WTC11 (cell line): Measurements from ENCODE around the gene ACRBP. TPM values are rescaled to one million over a fixed set of nuclear protein-coding genes. Genes with fewer than 3 reads are reported as not detected.

Experiments
- ATAC-seq: fragments of 200-7000 bp; cut with Tn5 transposase; 2 replicates; pipeline ENCODE4 v1.10.0; 2021; ENCODE audit warnings: mild to moderate bottlenecking, moderate library complexity
- CTCF ChIA-PET: fragments of 300-600 bp; sonication (Branson Sonifier 250); formaldehyde crosslinking; loops from one replicate; lab custom pipeline; 2021; ENCODE audit warnings: antibody characterized with exemption; lab: Charles Lee
- POLR2A ChIA-PET: fragments of 350-600 bp; sonication (Branson Sonifier 250); formaldehyde crosslinking; loops from one replicate; lab custom pipeline; 2021; ENCODE audit warnings: antibody characterized with exemption; lab: Charles Lee
- DNase-seq: peaks from one replicate; pipeline ENCODE4 v3.0.0; 2021; ENCODE audit warnings: low spot score
- H3K27ac Mint-ChIP-seq: 2 replicates; pipeline ENCODE4 v1.8.0; 2021; ENCODE audit warnings: mixed read lengths
- H3K27me3 Mint-ChIP-seq: 2 replicates; pipeline ENCODE4 v1.8.0; 2021; ENCODE audit warnings: low read depth, mild to moderate bottlenecking, moderate library complexity, mixed read lengths
- H3K36me3 Mint-ChIP-seq: 2 replicates; pipeline ENCODE4 v1.8.0; 2021; ENCODE audit warnings: mixed read lengths
- H3K4me1 Mint-ChIP-seq: 2 replicates; pipeline ENCODE4 v1.8.0; 2022; ENCODE audit warnings: mixed read lengths
- H3K4me3 Mint-ChIP-seq: 2 replicates; pipeline ENCODE4 v1.8.0; 2021; ENCODE audit warnings: mild to moderate bottlenecking, moderate library complexity, mixed read lengths
- H3K9me3 Mint-ChIP-seq: 2 replicates; pipeline ENCODE4 v1.8.0; 2021; ENCODE audit warnings: mixed read lengths
- ARID4B ChIP-seq: sonication (generic); formaldehyde crosslinking; IDR thresholded peaks from 2 replicates; pipeline ENCODE4 v1.8.0; 2023; ENCODE audit warnings: missing genetic modification reagents, mild to moderate bottlenecking, borderline replicate concordance
- ATF1 ChIP-seq: sonication (generic); formaldehyde crosslinking; IDR thresholded peaks from 2 replicates; pipeline ENCODE4 v1.8.1; 2023; ENCODE audit warnings: mild to moderate bottlenecking, moderate library complexity, missing genetic modification reagents
- ATF6 ChIP-seq: sonication (generic); formaldehyde crosslinking; IDR thresholded peaks from 2 replicates; pipeline ENCODE4 v1.8.1; 2023; ENCODE audit warnings: mild to moderate bottlenecking, missing genetic modification reagents
- CREM ChIP-seq: sonication (generic); formaldehyde crosslinking; IDR thresholded peaks from 2 replicates; pipeline ENCODE4 v1.8.1; 2022; ENCODE audit warnings: mild to moderate bottlenecking, missing genetic modification reagents, moderate library complexity
- E2F4 ChIP-seq: sonication (generic); formaldehyde crosslinking; IDR thresholded peaks from 2 replicates; pipeline ENCODE4 v1.8.1; 2022; ENCODE audit warnings: low read depth, mild to moderate bottlenecking, moderate library complexity, missing genetic modification reagents, borderline replicate concordance
- EMX1 ChIP-seq: fragments of 250-450 bp; sonication (Bioruptor Pico); IDR thresholded peaks from 2 replicates; pipeline ENCODE4 v1.8.0; 2021; ENCODE audit warnings: mild to moderate bottlenecking
- ERG ChIP-seq: fragments of 250-450 bp; sonication (Bioruptor Pico); IDR thresholded peaks from 2 replicates; pipeline ENCODE4 v1.8.0; 2021; ENCODE audit warnings: mild to moderate bottlenecking
- GABPB1 ChIP-seq: sonication (generic); formaldehyde crosslinking; IDR thresholded peaks from 2 replicates; pipeline ENCODE4 v1.8.1; 2023; ENCODE audit warnings: mild to moderate bottlenecking, missing genetic modification reagents
- GRHL2 ChIP-seq: fragments of 250-450 bp; sonication (Bioruptor Pico); IDR thresholded peaks from 2 replicates; pipeline ENCODE4 v1.8.0; 2022; ENCODE audit warnings: mild to moderate bottlenecking, moderate library complexity; ENCODE audit not compliant: insufficient replicate concordance, severe bottlenecking
- HMGXB4 ChIP-seq: sonication (generic); formaldehyde crosslinking; IDR thresholded peaks from 2 replicates; pipeline ENCODE4 v1.8.1; 2023; ENCODE audit warnings: mild to moderate bottlenecking, moderate library complexity, missing genetic modification reagents
- IRF2 ChIP-seq: sonication (generic); formaldehyde crosslinking; IDR thresholded peaks from 2 replicates; pipeline ENCODE4 v1.8.0; 2022; ENCODE audit warnings: low read depth, missing genetic modification reagents, borderline replicate concordance
- JAZF1 ChIP-seq: fragments of 250-450 bp; sonication (Bioruptor Pico); IDR thresholded peaks from 2 replicates; pipeline ENCODE4 v1.9.0; 2021; ENCODE audit warnings: moderate library complexity, mild to moderate bottlenecking, inconsistent platforms
- OVOL2 ChIP-seq: fragments of 250-450 bp; sonication (Bioruptor Pico); IDR thresholded peaks from 2 replicates; pipeline ENCODE4 v1.9.0; 2021; ENCODE audit warnings: mild to moderate bottlenecking, borderline replicate concordance
- SP1 ChIP-seq: sonication (generic); formaldehyde crosslinking; conservative IDR thresholded peaks from 2 replicates; pipeline ENCODE4 v1.8.1; 2022; ENCODE audit warnings: missing genetic modification reagents
- TP53 ChIP-seq: sonication (generic); formaldehyde crosslinking; IDR thresholded peaks from 2 replicates; pipeline ENCODE4 v1.8.1; 2023; ENCODE audit warnings: mild to moderate bottlenecking, missing genetic modification reagents
- ZBTB21 ChIP-seq: sonication (generic); formaldehyde crosslinking; IDR thresholded peaks from 2 replicates; pipeline ENCODE4 v1.8.1; 2023; ENCODE audit warnings: mild to moderate bottlenecking, missing genetic modification reagents, borderline replicate concordance
- ZNF138 ChIP-seq: sonication (generic); formaldehyde crosslinking; conservative IDR thresholded peaks from 2 replicates; pipeline ENCODE4 v1.8.1; 2022; ENCODE audit warnings: mild to moderate bottlenecking, moderate library complexity, missing genetic modification reagents
- ZNF396 ChIP-seq: fragments of 250-450 bp; sonication (Bioruptor Pico); IDR thresholded peaks from 2 replicates; pipeline ENCODE4 v1.8.0; 2021; ENCODE audit warnings: mild to moderate bottlenecking, moderate library complexity, borderline replicate concordance
- ZNF671 ChIP-seq: fragments of 250-450 bp; sonication (Bioruptor Pico); IDR thresholded peaks from 2 replicates; pipeline ENCODE4 v1.8.0; 2021; ENCODE audit warnings: mild to moderate bottlenecking
- total RNA-seq: library from RNA; stranded (reverse); gene quantifications from 3 replicates; pipeline ENCODE4 v1.2.3, GENCODE V29; 2021

ACRBP gene
- total RNA-seq, 1 experiment from 2014 or later = 2.1 TPM

- no peak overlapping the region; the same call in 1 of the 2 replicates for H3K27ac Mint-ChIP-seq
- H3K27me3 Mint-ChIP-seq = peaks cover 45% of the 10 kb centered on the region
- TF ChIP-seq EMX1 (no peak), HMGXB4 (no peak), ERG (CRISPR knock-in tag) (no peak), E2F4 (CRISPR knock-in tag) (no peak), ZBTB21 (CRISPR knock-in tag) (no peak), OVOL2 (CRISPR knock-in tag) (no peak)
- H3K4me1 Mint-ChIP-seq = peaks cover 11% of the 10 kb centered on the region
- ChIA-PET CTCF (interaction anchor here (0.7 to 6.2 kb wide), 14 partner anchors 9 to 174 kb away, joined by 3 to 111 read pairs (median 4); partner anchors contain the start of genes COPS7A, LPAR5 and VAMP1), POLR2A (interaction anchor here (0.5 to 1.5 kb wide), 4 partner anchors 9 to 45 kb away, joined by 3 to 6 read pairs (median 4); partner anchors contain the start of genes LPAR5 and ZNF384)
- no peak for DNase-seq
- no peak for ATAC-seq
- H3K36me3 Mint-ChIP-seq = no peaks in the 10 kb centered on the region; the same call in 1 of the 2 replicates
- H3K9me3 Mint-ChIP-seq = no peaks in the 10 kb centered on the region
- H3K4me3 Mint-ChIP-seq = no peak overlapping the region
Measured at GRCh38 chr12:6644257-6644596, 3.0 kb downstream of the ACRBP start.

GRCh38 chr12:6643569-6644256, 3.5 kb downstream of the ACRBP start:
- H3K36me3 Mint-ChIP-seq = no peaks in the 10 kb centered on the region; the same call in 1 of the 2 replicates
- POLR2A ChIA-PET = interaction anchor here (0.5 to 1.5 kb wide), 2 partner anchors 26 to 45 kb away, joined by 5 to 6 read pairs; partner anchors contain the start of gene ZNF384
- ATAC-seq = no peak
- H3K4me1 Mint-ChIP-seq = peaks cover 11% of the 10 kb centered on the region
- H3K27me3 Mint-ChIP-seq = peaks cover 45% of the 10 kb centered on the region
- H3K27ac Mint-ChIP-seq = no peak overlapping the region
- CTCF ChIA-PET = interaction anchor here (0.8 to 6.2 kb wide), 9 partner anchors 9 to 106 kb away, joined by 3 to 111 read pairs (median 10); partner anchors contain the start of genes LPAR5 and ZNF384
- TF ChIP-seq GRHL2 (CRISPR knock-in tag) (no peak), JAZF1 (CRISPR knock-in tag) (no peak), ZNF671 (CRISPR knock-in tag) (no peak), GABPB1 (CRISPR knock-in tag) (no peak), ARID4B (CRISPR knock-in tag) (no peak)
- TF ChIP-seq, all 79 proteins: peak for 0
- no peak overlapping the region for H3K4me3 Mint-ChIP-seq
- no peaks in the 10 kb centered on the region for H3K9me3 Mint-ChIP-seq
- DNase-seq = no peak

- Mint-ChIP-seq H3K4me1 (peaks cover 14% of the 10 kb centered on the region), H3K4me3 (no peak overlapping the region), H3K27ac (no peak overlapping the region), H3K36me3 (no peaks in the 10 kb centered on the region), H3K27me3 (peaks cover 36% of the 10 kb centered on the region), H3K9me3 (no peaks in the 10 kb centered on the region)
- ChIA-PET POLR2A (no interaction called here), CTCF (interaction anchor here (1.6 kb wide), 1 partner anchor 12 kb away, joined by 3 read pairs; no protein-coding TSS in a partner anchor)
- DNase-seq = no peak
- ATAC-seq = no peak
- TF ChIP-seq ATF1 (no peak), ZNF396 (no peak), ZNF138 (no peak), ATF6 (no peak), SP1 (CRISPR knock-in tag) (no peak), TP53 (CRISPR knock-in tag) (no peak), IRF2 (CRISPR knock-in tag) (no peak), CREM (no peak), JAZF1 (CRISPR knock-in tag) (no peak)
Measured at GRCh38 chr12:6641131-6641530, 6.1 kb downstream of the ACRBP start.
